ENCODE measurements around the gene ALDH3A2. TPM values are rescaled to one million over a fixed set of nuclear protein-coding genes. Genes with fewer than 3 reads are reported as not detected.

The ALDH3A2 gene
- total and polyA plus RNA-seq, 2 experiments from 2014 or later = 36.2 to 41.9 TPM

- 92 to 95% methylated on average over 4 of the region's 4 CpGs for WGBS, 2 experiments (ENCODE audit: low coverage in 1 of 2, low lambda C conversion rate in 2 of 2, missing lambda C conversion rate in 2 of 2)
- no peak for DNase-seq
- H3K27me3 ChIP-seq (replicated peaks; ENCODE audit: insufficient read depth) = peaks cover 13% of the 10 kb centered on the region; the same call in 1 of the 2 replicates
- no peak overlapping the region for H3K27ac ChIP-seq
- no peaks in the 10 kb centered on the region for H3F3A ChIP-seq (ENCODE audit: insufficient read depth)
- H3K4me2 ChIP-seq (ENCODE audit: unreplicated experiment) = no peak overlapping the region
- H2AFZ ChIP-seq = no peak overlapping the region
- no peaks in the 10 kb centered on the region for H4K20me1 ChIP-seq (ENCODE audit: insufficient read depth)
- no peaks in the 10 kb centered on the region for H3K9me2 ChIP-seq (ENCODE audit: insufficient read depth)
- H3K9ac ChIP-seq = no peak overlapping the region
- no peaks in the 10 kb centered on the region for H3K36me3 ChIP-seq (ENCODE audit: low read depth)
- no peaks in the 10 kb centered on the region for H3K9me3 ChIP-seq (ENCODE audit: low read depth)
- in situ Hi-C loops (cut with MboI) = no loop called here
- no peaks in the 10 kb centered on the region for H3K4me1 ChIP-seq (ENCODE audit: insufficient read depth)
- H3K4me3 ChIP-seq = no peak overlapping the region
- no peaks in the 10 kb centered on the region for H3K79me2 ChIP-seq (ENCODE audit: insufficient read depth)
- TF ChIP-seq EZH2 (IDR thresholded peaks at IDR 0.05; ENCODE audit: insufficient read depth, poor library complexity, severe bottlenecking) (no peak), EZH2phosphoT487 (IDR thresholded peaks at IDR 0.05; ENCODE audit: insufficient read depth, low read depth) (no peak)
These were observed 22.5 kb upstream of the ALDH3A2 start for GRCh38 chr17:19626079-19626478.

- TF ChIP-seq EZH2 (IDR thresholded peaks at IDR 0.05; ENCODE audit: insufficient read depth, poor library complexity, severe bottlenecking) (no peak), EZH2phosphoT487 (IDR thresholded peaks at IDR 0.05; ENCODE audit: insufficient read depth, low read depth) (no peak)
- Histone ChIP-seq H3K4me2 (ENCODE audit: unreplicated experiment) (no peak overlapping the region), H3K27me3 (replicated peaks; ENCODE audit: insufficient read depth) (0 out of 2 replicates have a peak, but pooled peaks cover 13% of the 10 kb centered on the region), H3K9me3 (ENCODE audit: low read depth) (no peaks in the 10 kb centered on the region), H3K79me2 (ENCODE audit: insufficient read depth) (no peaks in the 10 kb centered on the region), H3K36me3 (ENCODE audit: low read depth) (no peaks in the 10 kb centered on the region), H3K27ac (no peak overlapping the region), H3K9me2 (ENCODE audit: insufficient read depth) (no peaks in the 10 kb centered on the region), H3K4me1 (ENCODE audit: insufficient read depth) (no peaks in the 10 kb centered on the region), H3K4me3 (no peak overlapping the region), H4K20me1 (ENCODE audit: insufficient read depth) (no peaks in the 10 kb centered on the region), H3F3A (ENCODE audit: insufficient read depth) (no peaks in the 10 kb centered on the region), H2AFZ (no peak overlapping the region), H3K9ac (no peak overlapping the region)
- no peak for DNase-seq
- in situ Hi-C loops (cut with MboI) = no loop called here
- WGBS, 2 experiments (ENCODE audit: low coverage in 1 of 2, low lambda C conversion rate in 2 of 2, missing lambda C conversion rate in 2 of 2) = 74 to 77% methylated on average over 3 of the region's 3 CpGs
These were observed 19.1 kb upstream of the ALDH3A2 start for GRCh38 chr17:19629449-19629848.

- 0 out of 2 replicates have a peak, but pooled peaks cover 13% of the 10 kb centered on the region for H3K27me3 ChIP-seq (replicated peaks; ENCODE audit: insufficient read depth)
- no peak overlapping the region for H3K27ac ChIP-seq
- H3F3A ChIP-seq (ENCODE audit: insufficient read depth) = no peaks in the 10 kb centered on the region
- in situ Hi-C loops (cut with MboI) = no loop called here
- no peaks in the 10 kb centered on the region for H3K36me3 ChIP-seq (ENCODE audit: low read depth)
- no peaks in the 10 kb centered on the region for H4K20me1 ChIP-seq (ENCODE audit: insufficient read depth)
- H3K9me2 ChIP-seq (ENCODE audit: insufficient read depth) = no peaks in the 10 kb centered on the region
- TF ChIP-seq EZH2 (IDR thresholded peaks at IDR 0.05; ENCODE audit: insufficient read depth, poor library complexity, severe bottlenecking) (no peak), EZH2phosphoT487 (IDR thresholded peaks at IDR 0.05; ENCODE audit: insufficient read depth, low read depth) (no peak)
- H2AFZ ChIP-seq = no peak overlapping the region
- H3K9ac ChIP-seq = no peak overlapping the region
- no peaks in the 10 kb centered on the region for H3K9me3 ChIP-seq (ENCODE audit: low read depth)
- no peaks in the 10 kb centered on the region for H3K4me1 ChIP-seq (ENCODE audit: insufficient read depth)
- H3K4me2 ChIP-seq (ENCODE audit: unreplicated experiment) = no peak overlapping the region
- no peak overlapping the region for H3K4me3 ChIP-seq
- DNase-seq = no peak
- H3K79me2 ChIP-seq (ENCODE audit: insufficient read depth) = no peaks in the 10 kb centered on the region
- WGBS, 2 experiments (ENCODE audit: low coverage in 1 of 2, low lambda C conversion rate in 2 of 2, missing lambda C conversion rate in 2 of 2) = 66% methylated on average over 4 of the region's 4 CpGs
These were observed 18.5 kb upstream of the ALDH3A2 start for GRCh38 chr17:19630035-19630434.

GRCh38 chr17:19630661-19631060 lies 17.9 kb upstream of the ALDH3A2 start:
- no peak for DNase-seq
- Histone ChIP-seq H4K20me1 (ENCODE audit: insufficient read depth) (no peaks in the 10 kb centered on the region), H3K27ac (no peak overlapping the region), H3K9me2 (ENCODE audit: insufficient read depth) (no peaks in the 10 kb centered on the region), H3K4me3 (no peak overlapping the region), H3F3A (ENCODE audit: insufficient read depth) (no peaks in the 10 kb centered on the region), H3K4me1 (ENCODE audit: insufficient read depth) (no peaks in the 10 kb centered on the region), H3K9ac (no peak overlapping the region), H3K4me2 (ENCODE audit: unreplicated experiment) (no peak overlapping the region), H3K36me3 (ENCODE audit: low read depth) (no peaks in the 10 kb centered on the region), H3K9me3 (ENCODE audit: low read depth) (no peaks in the 10 kb centered on the region), H3K27me3 (replicated peaks; ENCODE audit: insufficient read depth) (0 out of 2 replicates have a peak, but pooled peaks cover 9% of the 10 kb centered on the region), H3K79me2 (ENCODE audit: insufficient read depth) (no peaks in the 10 kb centered on the region), H2AFZ (no peak overlapping the region)
- TF ChIP-seq EZH2 (IDR thresholded peaks at IDR 0.05; ENCODE audit: insufficient read depth, poor library complexity, severe bottlenecking) (no peak), EZH2phosphoT487 (IDR thresholded peaks at IDR 0.05; ENCODE audit: insufficient read depth, low read depth) (no peak)
- WGBS, 2 experiments (ENCODE audit: low coverage in 1 of 2, low lambda C conversion rate in 2 of 2, missing lambda C conversion rate in 2 of 2) = 67 to 90% methylated on average over 1 of the region's 1 CpG
- in situ Hi-C loops (cut with MboI) = no loop called here

GRCh38 chr17:19631905-19632304 lies 16.6 kb upstream of the ALDH3A2 start:
- H3K4me2 ChIP-seq (ENCODE audit: unreplicated experiment) = no peak overlapping the region
- H3K27me3 ChIP-seq (replicated peaks; ENCODE audit: insufficient read depth) = 0 out of 2 replicates have a peak, but pooled peaks cover 8% of the 10 kb centered on the region
- no peaks in the 10 kb centered on the region for H3K79me2 ChIP-seq (ENCODE audit: insufficient read depth)
- H3K9me3 ChIP-seq (ENCODE audit: low read depth) = no peaks in the 10 kb centered on the region
- no peak overlapping the region for H2AFZ ChIP-seq
- TF ChIP-seq EZH2phosphoT487 (IDR thresholded peaks at IDR 0.05; ENCODE audit: insufficient read depth, low read depth) = no peak
- no peak for TF ChIP-seq EZH2 (IDR thresholded peaks at IDR 0.05; ENCODE audit: insufficient read depth, poor library complexity, severe bottlenecking)
- no peaks in the 10 kb centered on the region for H3K4me1 ChIP-seq (ENCODE audit: insufficient read depth)
- no peaks in the 10 kb centered on the region for H4K20me1 ChIP-seq (ENCODE audit: insufficient read depth)
- H3F3A ChIP-seq (ENCODE audit: insufficient read depth) = no peaks in the 10 kb centered on the region
- no peak overlapping the region for H3K27ac ChIP-seq
- 86 to 91% methylated on average over 2 of the region's 2 CpGs for WGBS, 2 experiments (ENCODE audit: low coverage in 1 of 2, low lambda C conversion rate in 2 of 2, missing lambda C conversion rate in 2 of 2)
- DNase-seq = no peak
- no peaks in the 10 kb centered on the region for H3K9me2 ChIP-seq (ENCODE audit: insufficient read depth)
- H3K36me3 ChIP-seq (ENCODE audit: low read depth) = no peaks in the 10 kb centered on the region
- H3K9ac ChIP-seq = no peak overlapping the region
- in situ Hi-C loops (cut with MboI) = no loop called here
- no peak overlapping the region for H3K4me3 ChIP-seq

All from GM23248 (cell line).